Memory B cell (primary cell): ENCODE results near the gene CMIP.
"Not testable (repeated sequence)": the region's sequence is repeated elsewhere in the genome, so short reads cannot be mapped to it uniquely, and the experiment has no call there.

Experiments used
- ATAC-seq: fragments of 150-1000 bp; cut with Tn5 transposase; 2 replicates; pipeline ENCODE4 v1.10.0; 2021; ENCODE audit warnings: low read depth, mild to moderate bottlenecking, moderate library complexity
- DNase-seq, 2 donors: peaks; one replicate each; pipeline ENCODE4 v3.0.0; 2022; ENCODE audit warnings: low spot score in 2 of 2
- H3K27ac Mint-ChIP-seq: one replicate; pipeline ENCODE4 v1.8.0; 2022; ENCODE audit warnings: mild to moderate bottlenecking, moderate library complexity, mixed read lengths
- H3K27me3 Mint-ChIP-seq: one replicate; pipeline ENCODE4 v1.8.0; 2022; ENCODE audit warnings: mixed read lengths
- H3K36me3 Mint-ChIP-seq: one replicate; pipeline ENCODE4 v1.8.0; 2022; ENCODE audit warnings: mild to moderate bottlenecking, mixed read lengths
- H3K4me1 Mint-ChIP-seq: one replicate; pipeline ENCODE4 v1.8.0; 2022; ENCODE audit warnings: mixed read lengths
- H3K4me3 Mint-ChIP-seq: one replicate; pipeline ENCODE4 v1.8.0; 2022; ENCODE audit warnings: mild to moderate bottlenecking, moderate library complexity, mixed read lengths
- H3K9me3 Mint-ChIP-seq: one replicate; pipeline ENCODE4 v1.8.0; 2022; ENCODE audit warnings: mixed read lengths

CMIP gene

GRCh38 chr16:81410643-81411293, 33.8 kb upstream of the CMIP start:
- Mint-ChIP-seq H3K36me3 (no peaks in the 10 kb centered on the region), H3K4me1 (peaks cover 11% of the 10 kb centered on the region), H3K9me3 (no peaks in the 10 kb centered on the region), H3K27me3 (peaks cover 11% of the 10 kb centered on the region), H3K4me3 (no peak overlapping the region), H3K27ac (no peak overlapping the region)
- DNase-seq (no peak), ATAC-seq (no peak)

DNA sequence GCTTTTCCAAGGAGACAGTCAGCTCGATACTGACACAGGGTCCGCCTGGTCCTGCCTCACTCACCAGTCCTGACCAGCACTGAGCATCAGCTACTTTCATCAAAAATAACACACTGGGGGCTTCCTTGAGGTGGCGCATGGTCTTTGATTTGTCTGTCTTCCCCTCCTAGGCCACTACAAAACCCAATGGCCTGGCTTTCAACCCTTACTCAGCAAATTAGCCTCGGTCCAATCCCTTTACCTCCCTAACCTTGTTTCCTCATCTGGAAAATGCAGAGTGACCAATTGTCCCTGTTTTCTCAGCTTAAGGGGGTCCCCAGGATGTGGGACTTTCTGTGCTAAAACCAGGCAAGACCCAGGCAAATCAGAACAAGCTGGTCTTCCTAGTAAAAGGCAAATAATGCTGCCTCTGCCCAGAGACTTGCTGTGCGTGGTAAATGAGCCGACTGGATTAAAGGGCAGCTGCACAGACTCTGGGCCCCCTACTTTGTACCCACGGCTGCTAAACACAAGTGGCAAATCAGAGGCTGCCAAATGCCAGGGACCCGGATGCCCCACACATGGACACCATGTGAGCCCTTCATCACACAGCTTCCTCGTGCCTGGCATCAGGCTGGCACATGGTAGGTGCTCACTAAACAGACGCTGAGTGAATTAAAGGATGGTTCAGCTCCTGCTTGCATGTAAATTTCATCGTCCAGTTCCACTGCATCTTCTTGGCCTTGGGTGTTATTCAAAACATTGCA, 31.2 kb upstream of the CMIP start:
- H3K4me3 Mint-ChIP-seq, result no peak overlapping the region
- H3K27me3 Mint-ChIP-seq, result peaks cover 11% of the 10 kb centered on the region
- H3K4me1 Mint-ChIP-seq, result peaks cover 11% of the 10 kb centered on the region
- H3K36me3 Mint-ChIP-seq, result no peaks in the 10 kb centered on the region
- ATAC-seq, result no peak
- no peaks in the 10 kb centered on the region for H3K9me3 Mint-ChIP-seq
- no peak for DNase-seq
- no peak overlapping the region for H3K27ac Mint-ChIP-seq

- Mint-ChIP-seq H3K27me3 (peaks cover 5% of the 10 kb centered on the region), H3K27ac (no peak overlapping the region), H3K36me3 (no peaks in the 10 kb centered on the region), H3K4me3 (no peak overlapping the region), H3K9me3 (no peaks in the 10 kb centered on the region), H3K4me1 (peaks cover 8% of the 10 kb centered on the region)
- no peak for ATAC-seq
- DNase-seq, result no peak
Measured at GRCh38 chr16:81415751-81416150, 28.9 kb upstream of the CMIP start.

DNA sequence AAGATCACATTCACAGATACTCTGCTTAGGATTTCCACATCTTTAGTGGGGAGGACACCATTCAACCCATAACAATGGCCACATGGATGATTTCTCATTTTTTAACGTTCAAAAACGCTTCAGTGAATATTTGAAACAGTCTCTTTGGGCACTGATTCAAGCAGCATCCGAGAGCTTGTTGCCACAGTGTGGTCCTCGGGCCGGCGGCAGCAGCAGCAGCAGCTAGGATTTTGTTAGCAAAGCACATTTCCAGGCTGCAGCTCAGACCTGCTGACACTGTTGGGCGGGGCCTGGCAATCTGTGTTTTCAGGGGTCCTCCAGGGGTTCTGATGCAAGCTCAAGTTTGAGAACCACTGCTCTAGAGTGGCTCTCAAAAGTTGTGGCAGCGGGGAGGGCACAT, 27.9 kb upstream of the CMIP start:
- Mint-ChIP-seq H3K27me3 (peaks cover 5% of the 10 kb centered on the region), H3K4me1 (peaks cover 14% of the 10 kb centered on the region), H3K9me3 (no peaks in the 10 kb centered on the region), H3K36me3 (no peaks in the 10 kb centered on the region), H3K4me3 (no peak overlapping the region), H3K27ac (no peak overlapping the region)
- DNase-seq (no peak), ATAC-seq (no peak)

GRCh38 chr16:81417210-81417609, 27.4 kb upstream of the CMIP start:
- ATAC-seq (no peak), DNase-seq (no peak)
- Mint-ChIP-seq H3K9me3 (no peaks in the 10 kb centered on the region), H3K27ac (no peak overlapping the region), H3K4me1 (peaks cover 11% of the 10 kb centered on the region), H3K27me3 (peaks cover 3% of the 10 kb centered on the region), H3K4me3 (no peak overlapping the region), H3K36me3 (no peaks in the 10 kb centered on the region)

DNA sequence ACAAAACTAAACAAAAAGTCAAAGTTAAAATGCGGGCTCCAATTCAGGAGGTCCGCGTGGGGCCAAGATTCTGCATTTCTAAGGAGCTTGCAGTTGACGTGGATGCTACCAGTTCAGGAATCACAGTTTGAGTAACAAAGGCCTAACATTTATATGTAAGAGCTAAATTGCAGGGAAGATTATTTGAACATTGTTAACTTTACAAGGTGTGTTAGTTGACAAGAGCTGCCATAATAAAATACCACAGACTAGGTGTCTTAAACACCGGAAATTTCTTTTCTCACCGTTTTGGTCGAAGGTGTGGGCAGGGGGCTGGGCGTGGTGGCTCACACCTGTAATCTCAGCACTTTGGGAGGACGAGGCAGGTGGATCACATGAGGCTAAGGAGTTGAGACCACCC, 24.8 kb upstream of the CMIP start:
- ATAC-seq, result no peak
- Mint-ChIP-seq H3K4me1 (peaks cover 9% of the 10 kb centered on the region), H3K36me3 (no peaks in the 10 kb centered on the region), H3K9me3 (no peaks in the 10 kb centered on the region), H3K4me3 (no peak overlapping the region), H3K27me3 (no peaks in the 10 kb centered on the region), H3K27ac (no peak overlapping the region)
- no peak for DNase-seq

- no peak overlapping the region for H3K27ac Mint-ChIP-seq
- no peaks in the 10 kb centered on the region for H3K36me3 Mint-ChIP-seq
- H3K4me3 Mint-ChIP-seq, result no peak overlapping the region
- DNase-seq (no peak), ATAC-seq (peak; percentile 46)
- no peaks in the 10 kb centered on the region for H3K9me3 Mint-ChIP-seq
- no peaks in the 10 kb centered on the region for H3K27me3 Mint-ChIP-seq
- H3K4me1 Mint-ChIP-seq, result peaks cover 11% of the 10 kb centered on the region
Measured at GRCh38 chr16:81421126-81421525, 23.5 kb upstream of the CMIP start.

DNA sequence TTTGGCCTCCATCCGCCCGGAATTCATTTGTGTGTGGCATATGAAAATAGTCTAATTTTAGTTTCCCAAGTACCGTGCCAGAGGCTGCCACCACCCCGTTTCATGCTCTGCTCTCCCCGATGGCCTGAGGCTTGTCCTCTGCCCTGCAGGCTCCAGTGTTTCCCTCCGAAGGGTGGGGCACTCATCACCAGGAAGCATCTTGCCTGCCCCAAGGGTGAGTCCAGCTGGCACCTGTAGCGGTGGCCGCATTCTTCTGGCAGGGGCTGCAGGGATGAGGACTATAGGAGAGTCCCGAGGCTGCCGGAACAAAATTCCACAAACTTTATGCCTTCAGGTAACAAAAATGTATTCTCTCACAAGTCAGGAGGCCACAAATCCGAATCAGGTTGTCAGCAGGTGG, 23.1 kb upstream of the CMIP start:
- ATAC-seq (no peak), DNase-seq (no peak)
- Mint-ChIP-seq H3K4me1 (peaks cover 11% of the 10 kb centered on the region), H3K27me3 (no peaks in the 10 kb centered on the region), H3K4me3 (no peak overlapping the region), H3K9me3 (no peaks in the 10 kb centered on the region), H3K27ac (no peak overlapping the region), H3K36me3 (no peaks in the 10 kb centered on the region)

DNA sequence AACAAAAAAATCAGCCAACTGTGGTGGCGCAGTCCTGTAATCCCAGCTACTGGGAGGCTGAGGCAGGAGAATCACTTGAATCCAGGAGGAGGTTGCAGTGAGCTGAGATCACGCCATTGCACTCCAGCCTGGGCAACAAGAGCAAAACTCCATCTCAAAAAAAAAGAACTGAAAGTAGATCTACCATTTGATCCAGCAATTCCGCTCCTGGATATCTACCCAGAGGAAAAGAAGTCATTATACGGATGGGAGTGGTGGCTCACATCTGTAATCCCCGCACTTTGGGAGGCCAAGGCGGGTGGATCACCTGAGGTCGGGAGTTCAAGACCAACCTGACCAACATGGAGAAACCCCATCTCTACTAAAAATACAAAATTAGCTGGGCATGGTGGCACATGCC, 22.5 kb upstream of the CMIP start:
- not testable (repeated sequence) for H3K36me3 Mint-ChIP-seq, H3K27ac Mint-ChIP-seq, H3K9me3 Mint-ChIP-seq, H3K27me3 Mint-ChIP-seq, H3K4me3 Mint-ChIP-seq, ATAC-seq, DNase-seq
- H3K4me1 Mint-ChIP-seq, result peaks cover 11% of the 10 kb centered on the region

DNA sequence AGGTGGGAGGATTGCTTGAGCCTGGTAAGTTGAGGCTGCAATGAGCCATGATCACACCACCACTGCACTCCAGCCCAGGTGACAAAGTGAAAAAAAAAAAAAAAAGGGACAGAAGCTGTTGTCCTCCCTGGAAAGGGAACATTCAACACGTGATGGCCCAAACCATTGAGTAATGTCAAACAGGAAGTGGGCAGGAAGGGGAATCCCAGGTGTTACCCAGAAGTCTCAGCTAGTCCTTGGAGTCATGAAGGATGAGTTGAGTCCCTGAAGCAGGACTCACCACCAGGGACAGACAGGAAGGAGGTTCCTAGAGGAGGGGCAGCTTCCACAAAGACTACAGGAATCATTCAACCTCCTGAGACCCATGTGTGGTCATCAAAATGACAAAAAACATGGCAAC, 19.8 kb upstream of the CMIP start:
- Mint-ChIP-seq H3K4me1 (peaks cover 17% of the 10 kb centered on the region), H3K27me3 (no peaks in the 10 kb centered on the region), H3K36me3 (no peaks in the 10 kb centered on the region), H3K9me3 (no peaks in the 10 kb centered on the region), H3K4me3 (no peak overlapping the region), H3K27ac (peak overlapping the region; percentile 75)
- ATAC-seq, result peak; percentile 63
- DNase-seq, result no peak

GRCh38 chr16:81427219-81427618, 17.4 kb upstream of the CMIP start:
- ATAC-seq (no peak), DNase-seq (no peak)
- no peaks in the 10 kb centered on the region for H3K27me3 Mint-ChIP-seq
- no peaks in the 10 kb centered on the region for H3K9me3 Mint-ChIP-seq
- H3K27ac Mint-ChIP-seq, result no peak overlapping the region
- no peaks in the 10 kb centered on the region for H3K36me3 Mint-ChIP-seq
- H3K4me1 Mint-ChIP-seq, result peaks cover 11% of the 10 kb centered on the region
- no peak overlapping the region for H3K4me3 Mint-ChIP-seq

DNA sequence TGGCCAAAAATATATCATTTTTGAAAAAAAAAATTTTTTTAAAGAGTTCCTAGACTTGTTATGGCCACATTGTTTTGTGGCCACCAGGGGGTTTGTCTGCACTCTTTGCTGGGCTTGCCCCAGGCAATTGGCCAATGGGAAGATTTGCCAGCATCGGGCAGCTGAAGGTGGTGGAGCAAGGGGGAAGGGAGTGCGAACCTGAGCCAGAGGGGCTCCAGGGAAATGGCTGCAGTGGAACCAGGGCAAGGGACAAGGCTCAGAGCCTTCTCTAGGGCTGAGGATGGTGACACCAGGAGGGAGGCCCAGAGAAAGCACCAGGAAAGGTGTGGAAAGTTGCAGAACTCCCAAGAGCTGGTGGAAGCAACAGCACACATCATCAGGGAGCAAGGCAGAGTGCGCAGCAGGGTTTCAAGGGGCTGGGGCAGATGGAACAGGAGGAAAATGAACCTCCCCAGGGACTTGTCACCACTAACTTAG, 15.5 kb upstream of the CMIP start:
- DNase-seq (no peak), ATAC-seq (peak; percentile 69)
- H3K4me1 Mint-ChIP-seq, result peaks cover 14% of the 10 kb centered on the region
- no peak overlapping the region for H3K27ac Mint-ChIP-seq
- no peak overlapping the region for H3K4me3 Mint-ChIP-seq
- no peaks in the 10 kb centered on the region for H3K27me3 Mint-ChIP-seq
- no peaks in the 10 kb centered on the region for H3K9me3 Mint-ChIP-seq
- no peaks in the 10 kb centered on the region for H3K36me3 Mint-ChIP-seq

DNA sequence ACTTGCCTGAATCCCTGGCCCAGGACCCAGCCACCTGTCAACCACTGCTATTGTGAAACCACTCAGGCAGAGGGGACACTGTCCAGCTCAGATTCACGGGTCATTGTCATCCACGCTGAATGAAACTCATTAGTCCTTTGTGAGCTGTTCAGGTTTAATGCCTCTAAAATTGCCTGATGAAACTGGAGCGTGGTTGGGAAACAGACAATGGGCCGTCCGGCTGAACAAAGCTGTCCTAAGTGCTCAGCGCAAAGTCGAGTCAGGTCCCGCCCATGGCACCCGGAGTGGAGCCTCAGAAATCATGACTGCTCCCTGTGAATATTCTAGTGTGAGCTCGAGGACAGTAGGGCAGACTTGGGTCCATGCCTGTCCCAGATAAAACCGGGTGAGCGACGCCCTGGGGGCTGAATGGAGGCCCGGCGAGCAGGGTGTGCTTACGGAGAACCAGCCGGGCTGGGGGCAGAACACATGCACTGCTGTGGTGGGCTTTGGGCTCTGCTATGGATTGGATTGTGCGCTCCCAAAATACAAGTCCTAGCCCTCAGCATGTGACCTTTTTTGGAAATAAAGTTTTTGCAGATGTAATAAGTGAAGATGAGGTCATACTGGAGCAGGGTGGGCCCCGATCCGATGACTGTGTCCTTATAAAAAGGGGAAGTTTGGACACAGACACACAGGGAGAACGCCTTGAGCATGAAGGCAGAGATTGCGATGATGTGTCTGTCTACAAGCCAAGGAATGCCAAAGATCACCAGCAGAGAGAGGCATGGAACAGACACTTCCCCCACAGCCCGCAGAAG, 12.9 kb upstream of the CMIP start:
- Mint-ChIP-seq H3K27me3 (no peaks in the 10 kb centered on the region), H3K36me3 (no peaks in the 10 kb centered on the region), H3K9me3 (no peaks in the 10 kb centered on the region), H3K4me3 (no peak overlapping the region), H3K4me1 (peaks cover 8% of the 10 kb centered on the region), H3K27ac (no peak overlapping the region)
- no peak for ATAC-seq
- DNase-seq, result no peak

DNA sequence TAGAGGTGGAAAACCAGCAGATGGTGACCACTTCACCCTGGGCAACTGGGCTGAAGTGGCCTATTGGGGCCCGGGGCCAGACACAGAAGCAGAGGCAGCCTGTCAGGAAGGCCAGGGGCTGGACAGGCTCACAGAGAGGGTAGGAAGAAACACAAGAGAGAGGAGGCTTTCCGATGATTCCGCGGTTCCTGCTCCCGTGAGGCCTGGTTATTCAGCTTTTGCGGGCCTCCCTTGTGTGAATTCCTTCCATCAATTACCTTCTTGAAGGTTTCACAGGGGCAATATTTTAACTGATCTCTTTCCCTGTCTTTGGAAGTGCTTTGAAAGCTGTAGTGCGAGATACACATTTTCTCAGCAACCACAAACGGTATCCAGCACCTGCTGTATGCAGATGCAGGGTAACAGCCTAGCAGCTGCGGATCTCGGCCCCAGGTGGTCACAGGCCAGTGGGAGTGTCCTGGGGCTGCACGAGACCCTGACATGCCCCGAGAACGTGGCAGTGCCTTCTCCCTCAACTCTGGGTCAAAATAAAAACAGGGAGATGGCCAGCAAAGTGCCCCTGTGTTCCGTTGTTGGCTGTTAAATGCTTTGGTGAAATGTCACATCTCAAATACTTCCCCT, 11.6 kb upstream of the CMIP start:
- peak overlapping the region; percentile 20 for H3K27ac Mint-ChIP-seq
- no peaks in the 10 kb centered on the region for H3K36me3 Mint-ChIP-seq
- H3K4me3 Mint-ChIP-seq, result peak overlapping the region; percentile 66
- ATAC-seq, result peak; percentile 48
- no peaks in the 10 kb centered on the region for H3K27me3 Mint-ChIP-seq
- peaks cover 8% of the 10 kb centered on the region for H3K4me1 Mint-ChIP-seq
- H3K9me3 Mint-ChIP-seq, result no peaks in the 10 kb centered on the region
- DNase-seq, result no peak
